Neural cell (in vitro differentiated cells): ENCODE results near the gene GATC. TPM values are rescaled to one million over a fixed set of nuclear protein-coding genes. Genes with fewer than 3 reads are reported as not detected.

Experiments
- H2AFZ ChIP-seq: fragments of 200-600, 300-800 bp; sonication (generic), shearing (Covaris generic); 2 replicates; pipeline ENCODE4 v1.6.0; 2014; ENCODE audit warnings: low read depth, mild to moderate bottlenecking, antibody characterized with exemption, low read length, moderate library complexity
- H3F3A ChIP-seq: fragments of 200-600 bp; shearing (Covaris generic); 2 replicates; pipeline ENCODE4 v1.6.1; 2016; ENCODE audit warnings: mild to moderate bottlenecking, moderate library complexity, mixed read lengths, antibody characterized with exemption, low read length; ENCODE audit not compliant: insufficient read depth, poor library complexity, severe bottlenecking
- H3K27ac ChIP-seq: fragments of 200-600, 300-800 bp; sonication (generic), shearing (Covaris generic); 2 replicates; pipeline ENCODE4 v1.5.1; 2014; ENCODE audit warnings: mild to moderate bottlenecking, low read length, moderate library complexity
- H3K27me3 ChIP-seq: fragments of 300-800, 200-600 bp; sonication (generic), shearing (Covaris generic); 2 replicates; pipeline ENCODE4 v1.6.0; 2014; ENCODE audit warnings: mild to moderate bottlenecking, low read depth, low read length, moderate library complexity; ENCODE audit not compliant: insufficient read depth
- H3K36me3 ChIP-seq: fragments of 300-800, 200-600 bp; sonication (generic), shearing (Covaris generic); 2 replicates; pipeline ENCODE4 v1.5.1; 2014; ENCODE audit warnings: mild to moderate bottlenecking, antibody characterized with exemption, low read length, moderate library complexity; ENCODE audit not compliant: insufficient read depth
- H3K4me2 ChIP-seq: fragments of 300-800, 200-600 bp; sonication (generic), shearing (Covaris generic); 2 replicates; pipeline ENCODE4 v1.6.0; 2014; ENCODE audit warnings: mild to moderate bottlenecking, low read length
- H3K4me3 ChIP-seq: fragments of 300-800, 200-600 bp; sonication (generic), shearing (Covaris generic); 2 replicates; pipeline ENCODE4 v1.5.1; 2014; ENCODE audit warnings: mild to moderate bottlenecking, low read length, moderate library complexity
- H3K79me2 ChIP-seq: fragments of 200-600 bp; shearing (Covaris generic); replicated peaks from 2 replicates; pipeline ENCODE4 v1.6.0; 2014; ENCODE audit warnings: mild to moderate bottlenecking, low read length, moderate library complexity; ENCODE audit not compliant: insufficient read depth
- H3K9ac ChIP-seq: fragments of 300-800, 200-600 bp; sonication (generic), shearing (Covaris generic); 2 replicates; pipeline ENCODE4 v1.6.1; 2016; ENCODE audit warnings: mild to moderate bottlenecking, low read length, mixed read lengths
- H3K9me2 ChIP-seq: fragments of 200-600 bp; shearing (Covaris generic); 2 replicates; pipeline ENCODE4 v1.6.1; 2016; ENCODE audit warnings: mild to moderate bottlenecking, low read length, mixed read lengths; ENCODE audit not compliant: insufficient read depth
- H3K9me3 ChIP-seq: fragments of 200-600, 300-800 bp; sonication (generic), shearing (Covaris generic); 2 replicates; pipeline ENCODE4 v1.6.1; 2016; ENCODE audit warnings: mild to moderate bottlenecking, mixed run types, low read length, moderate library complexity, mixed read lengths
- H4K20me1 ChIP-seq: fragments of 200-600 bp; shearing (Covaris generic); 2 replicates; pipeline ENCODE4 v1.6.1; 2016; ENCODE audit warnings: mild to moderate bottlenecking, mixed run types; ENCODE audit not compliant: insufficient read depth
- EP300 ChIP-seq: fragments of 450-650 bp; conservative IDR thresholded peaks from 2 replicates; pipeline ENCODE4 v1.6.1; 2014; ENCODE audit warnings: antibody characterized with exemption, mild to moderate bottlenecking, moderate library complexity; ENCODE audit not compliant: poor library complexity, severe bottlenecking
- EZH2 ChIP-seq: fragments of 200-600, 300-800 bp; shearing (Covaris generic), sonication (generic); IDR thresholded peaks from 2 replicates; pipeline ENCODE4 v1.6.1; 2014; ENCODE audit warnings: antibody characterized with exemption, low read length, borderline replicate concordance, mild to moderate bottlenecking; ENCODE audit not compliant: insufficient read depth, poor library complexity, severe bottlenecking
- MXI1 ChIP-seq: fragments of 450-650 bp; conservative IDR thresholded peaks from 2 replicates; pipeline ENCODE4 v1.6.1; 2014; ENCODE audit warnings: antibody characterized with exemption, mild to moderate bottlenecking; ENCODE audit not compliant: poor library complexity, severe bottlenecking
- POLR2AphosphoS5 ChIP-seq: IDR thresholded peaks from 2 replicates; pipeline ENCODE4 v1.6.1; 2012
- RAD21 ChIP-seq: fragments of 450-650 bp; conservative IDR thresholded peaks from 2 replicates; pipeline ENCODE4 v1.6.1; 2014; ENCODE audit warnings: antibody characterized with exemption, mild to moderate bottlenecking, moderate library complexity
- REST ChIP-seq: IDR thresholded peaks from 2 replicates; pipeline ENCODE4 v1.6.1; 2012; ENCODE audit warnings: borderline replicate concordance
- SMC3 ChIP-seq: fragments of 450-650 bp; conservative IDR thresholded peaks from 2 replicates; pipeline ENCODE4 v1.6.1; 2014; ENCODE audit warnings: antibody characterized with exemption, mild to moderate bottlenecking, moderate library complexity; ENCODE audit not compliant: poor library complexity
- TAF1 ChIP-seq: IDR thresholded peaks from 2 replicates; pipeline ENCODE4 v1.6.1; 2012; ENCODE audit warnings: low read depth
- polyA plus RNA-seq: library from polyadenylated mRNA; depleted of rRNA; stranded (reverse); fragments of >200 nt; gene quantifications from 2 replicates; pipeline ENCODE4 v1.2.3, GENCODE V29; 2014
- TF ChIP-seq, protein P1 (sequence below): fragments of 450-650 bp; IDR thresholded peaks from 2 replicates; pipeline ENCODE4 v1.5.1; 2014; ENCODE audit warnings: antibody characterized with exemption, mild to moderate bottlenecking, moderate library complexity; ENCODE audit not compliant: poor library complexity, severe bottlenecking

The GATC gene
- polyA plus RNA-seq, 1 donor from 2014 or later = 45.3 TPM

- no peak overlapping the region for H3K27ac ChIP-seq
- no peak overlapping the region for H3K9ac ChIP-seq
- H3K36me3 ChIP-seq = no peaks in the 10 kb centered on the region
- H3K4me3 ChIP-seq = no peak overlapping the region
- no peaks in the 10 kb centered on the region for H3K9me3 ChIP-seq
- H3K4me2 ChIP-seq = no peak overlapping the region
- H2AFZ ChIP-seq = no peak overlapping the region
- peaks cover 11% of the 10 kb centered on the region for H3K79me2 ChIP-seq
- no peaks in the 10 kb centered on the region for H3K27me3 ChIP-seq
- no peak for TF ChIP-seq REST
- no peak for TF ChIP-seq POLR2AphosphoS5
- TF ChIP-seq EZH2 = no peak
- no peak for TF ChIP-seq MXI1
- TF ChIP-seq, protein P1, sequence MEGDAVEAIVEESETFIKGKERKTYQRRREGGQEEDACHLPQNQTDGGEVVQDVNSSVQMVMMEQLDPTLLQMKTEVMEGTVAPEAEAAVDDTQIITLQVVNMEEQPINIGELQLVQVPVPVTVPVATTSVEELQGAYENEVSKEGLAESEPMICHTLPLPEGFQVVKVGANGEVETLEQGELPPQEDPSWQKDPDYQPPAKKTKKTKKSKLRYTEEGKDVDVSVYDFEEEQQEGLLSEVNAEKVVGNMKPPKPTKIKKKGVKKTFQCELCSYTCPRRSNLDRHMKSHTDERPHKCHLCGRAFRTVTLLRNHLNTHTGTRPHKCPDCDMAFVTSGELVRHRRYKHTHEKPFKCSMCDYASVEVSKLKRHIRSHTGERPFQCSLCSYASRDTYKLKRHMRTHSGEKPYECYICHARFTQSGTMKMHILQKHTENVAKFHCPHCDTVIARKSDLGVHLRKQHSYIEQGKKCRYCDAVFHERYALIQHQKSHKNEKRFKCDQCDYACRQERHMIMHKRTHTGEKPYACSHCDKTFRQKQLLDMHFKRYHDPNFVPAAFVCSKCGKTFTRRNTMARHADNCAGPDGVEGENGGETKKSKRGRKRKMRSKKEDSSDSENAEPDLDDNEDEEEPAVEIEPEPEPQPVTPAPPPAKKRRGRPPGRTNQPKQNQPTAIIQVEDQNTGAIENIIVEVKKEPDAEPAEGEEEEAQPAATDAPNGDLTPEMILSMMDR = no peak
- TF ChIP-seq TAF1 = no peak
- no peak for TF ChIP-seq RAD21
- no peak for TF ChIP-seq EP300
- no peak for TF ChIP-seq SMC3
- H4K20me1 ChIP-seq = no peaks in the 10 kb centered on the region
- H3K9me2 ChIP-seq = no peaks in the 10 kb centered on the region
- no peaks in the 10 kb centered on the region for H3F3A ChIP-seq
These were observed 7.0 kb downstream of the GATC start for GRCh38 chr12:120453060-120453750.

DNA sequence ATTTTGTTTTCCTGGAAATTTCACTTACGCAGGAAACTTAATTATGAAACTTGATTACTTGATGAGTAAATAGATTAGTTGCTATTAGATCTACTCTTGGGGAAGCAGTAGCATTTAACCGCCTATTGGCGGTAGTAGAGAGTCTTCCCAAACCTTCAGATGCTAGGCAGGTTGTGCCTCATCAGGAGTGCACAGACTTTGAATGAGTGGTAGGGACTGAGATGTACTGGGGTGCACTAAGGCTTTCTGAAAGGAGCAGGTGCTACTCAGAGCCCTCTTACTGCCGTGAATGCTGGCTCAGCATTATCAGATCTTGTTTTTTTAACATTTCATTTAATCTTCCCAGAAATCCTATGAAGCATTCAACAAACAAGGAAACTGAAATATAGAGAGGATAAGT is 7.7 kb downstream of the GATC start:
- peaks cover 9% of the 10 kb centered on the region for H3K79me2 ChIP-seq
- no peak overlapping the region for H3K27ac ChIP-seq
- H3F3A ChIP-seq = no peaks in the 10 kb centered on the region
- TF ChIP-seq EZH2 = no peak
- TF ChIP-seq, protein P1 = peak; percentile 58
- no peak overlapping the region for H3K4me3 ChIP-seq
- no peaks in the 10 kb centered on the region for H4K20me1 ChIP-seq
- H3K9me3 ChIP-seq = no peaks in the 10 kb centered on the region
- no peak overlapping the region for H3K4me2 ChIP-seq
- H2AFZ ChIP-seq = no peak overlapping the region
- H3K36me3 ChIP-seq = no peaks in the 10 kb centered on the region
- no peaks in the 10 kb centered on the region for H3K9me2 ChIP-seq
- H3K27me3 ChIP-seq = no peaks in the 10 kb centered on the region
- no peak overlapping the region for H3K9ac ChIP-seq
